Transverse colon (tissue), 4 donors: ENCODE results near the gene PGLYRP3. TPM values are rescaled to one million over a fixed set of nuclear protein-coding genes. Genes with fewer than 3 reads are reported as not detected.

Experiments used
- DNase-seq: peaks from one replicate; pipeline ENCODE4 v3.0.0-alpha.2; 2019
- H3K27ac ChIP-seq, 4 donors: fragments of 200-600 bp; sonication (generic); 2 replicates each; pipeline ENCODE4 v1.5.1; 2016 to 2018; ENCODE audit warnings: inconsistent platforms in 4 of 4
- H3K27me3 ChIP-seq: fragments of 200-600 bp; sonication (generic); 2 replicates; pipeline ENCODE4 v1.5.1; 2017; ENCODE audit warnings: inconsistent platforms
- H3K36me3 ChIP-seq, 4 donors: fragments of 200-600 bp; sonication (generic); 2 replicates each; pipeline ENCODE4 v1.5.1; 2017 to 2019; ENCODE audit warnings: inconsistent platforms in 4 of 4
- H3K4me1 ChIP-seq, 4 donors: fragments of 200-600 bp; sonication (generic); 2 replicates each; pipeline ENCODE4 v1.5.1; 2017 to 2020; ENCODE audit warnings: inconsistent platforms in 4 of 4
- H3K4me3 ChIP-seq, 4 donors: fragments of 200-600 bp; sonication (generic); 1 replicate in 1 of 4; 2 replicates in 3 of 4; pipeline versions ENCODE4 v1.5.1 to v1.6.1; 2017 to 2019; ENCODE audit warnings: inconsistent platforms in 4 of 4
- H3K9me3 ChIP-seq, 2 donors: fragments of 200-600 bp; sonication (generic); 2 replicates each; pipeline ENCODE4 v1.5.1; 2017 to 2019; ENCODE audit warnings: inconsistent platforms in 2 of 2
- CTCF ChIP-seq, 5 experiments: fragments of 200-600 bp in 3 of 5; fragments of 450-650 bp in 2 of 5; sonication (generic) in 3 of 5; IDR thresholded peaks; 1 replicate in 2 of 5; 2 replicates in 3 of 5; pipeline ENCODE4 v1.5.1; 2016 to 2017; ENCODE audit warnings: antibody characterized with exemption in 5 of 5, inconsistent platforms in 3 of 5, mild to moderate bottlenecking in 2 of 5, moderate library complexity in 1 of 5
- EP300 ChIP-seq: sonication (generic); formaldehyde crosslinking; IDR thresholded peaks from one replicate; pipeline ENCODE4 v1.6.1; 2017; ENCODE audit warnings: antibody characterized with exemption, low read depth
- POLR2A ChIP-seq: fragments of 450-650 bp; IDR thresholded peaks from one replicate; pipeline ENCODE4 v1.6.1; 2016; ENCODE audit warnings: antibody characterized with exemption, mild to moderate bottlenecking, moderate library complexity
- POLR2AphosphoS5 ChIP-seq, 3 donors: sonication (generic); formaldehyde crosslinking; IDR thresholded peaks; one replicate each; pipeline ENCODE4 v1.6.1; 2016; ENCODE audit warnings: antibody characterized with exemption in 3 of 3
- WGBS, 2 donors: methylation state at CpG; one replicate each; pipeline ENCODE4 v1.1.5; 2018; ENCODE audit warnings: low coverage in 1 of 2; 5-methylcytosine and 5-hydroxymethylcytosine counted together
- in situ Hi-C, 4 donors: fragments of 200-750 bp; cut with MboI; loops; one replicate each; pipeline versions ENCODE4 v1.15.0 to v1.15.1; 2017; ENCODE audit warnings: low sequenced_read_pairs in 3 of 4, low pct_ligation_motif_present in 1 of 4, low pct_unique_long_range_greater_than_20kb in 1 of 4
- intact Hi-C: fragments of 100-400 bp; cut with DNase I; formaldehyde crosslinking; loops from one replicate; pipeline ENCODE4 v1.15.1; 2023; ENCODE audit warnings: low total_unique reads
- total RNA-seq, 4 donors: library from RNA; depleted of rRNA; stranded (reverse); fragments of >200 nt; gene quantifications; one replicate each; pipeline ENCODE4 v1.1.0, GENCODE V29; 2016

Gene PGLYRP3
- total RNA-seq, 4 donors from 2014 or later = not detected

DNA sequence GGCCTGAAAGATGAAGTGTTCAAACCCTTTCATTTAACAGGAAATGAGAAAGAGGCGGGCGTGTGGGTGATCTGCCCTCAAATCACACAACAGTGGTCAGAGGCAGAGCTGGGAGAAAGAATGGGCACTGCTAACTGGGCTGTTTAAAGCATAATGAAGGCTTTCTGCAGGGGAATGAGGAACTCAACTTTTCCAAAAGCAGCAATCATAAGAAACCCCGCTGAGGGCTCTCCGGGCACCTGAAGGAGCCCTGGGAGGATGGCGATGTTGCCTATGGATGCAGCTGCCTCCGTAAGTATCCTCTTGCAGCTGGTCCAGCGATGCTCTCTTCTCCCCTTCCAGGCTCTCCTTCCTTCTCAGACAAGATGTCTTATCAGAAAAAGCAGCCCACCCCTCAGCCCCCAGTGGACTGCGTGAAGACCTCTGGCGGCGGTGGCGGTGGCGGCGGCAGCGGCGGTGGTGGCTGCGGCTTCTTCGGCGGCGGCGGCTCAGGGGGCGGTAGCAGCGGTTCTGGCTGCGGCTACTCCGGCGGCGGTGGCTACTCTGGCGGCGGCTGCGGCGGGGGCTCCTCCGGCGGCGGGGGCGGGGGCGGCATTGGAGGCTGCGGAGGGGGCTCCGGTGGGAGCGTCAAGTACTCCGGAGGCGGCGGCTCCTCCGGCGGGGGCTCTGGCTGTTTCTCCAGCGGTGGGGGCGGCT is 52.0 kb downstream of the PGLYRP3 start:
- intact Hi-C loops (no loop called here), in situ Hi-C loops (no loop called here)
- H3K4me1 ChIP-seq = peaks cover 0 to 19% (median 9%) of the 10 kb centered on the region in 4 donors
- peak overlapping the region; percentile 7 to 55 (median 32) for H3K4me3 ChIP-seq
- no peaks in the 10 kb centered on the region for H3K9me3 ChIP-seq
- H3K36me3 ChIP-seq = no peaks in the 10 kb centered on the region
- TF ChIP-seq POLR2AphosphoS5 (IDR thresholded peaks at IDR 0.05) (no peak), CTCF (IDR thresholded peaks at IDR 0.05) (no peak), EP300 (no peak), POLR2A (no peak)
- no peak for DNase-seq
- no peak overlapping the region for H3K27ac ChIP-seq
- peaks cover 74% of the 10 kb centered on the region for H3K27me3 ChIP-seq
- WGBS, 2 donors = 43% methylated on average over 12 of the region's 45 CpGs; no CpG with 5 or more reads in 1 of the 2 donors

DNA sequence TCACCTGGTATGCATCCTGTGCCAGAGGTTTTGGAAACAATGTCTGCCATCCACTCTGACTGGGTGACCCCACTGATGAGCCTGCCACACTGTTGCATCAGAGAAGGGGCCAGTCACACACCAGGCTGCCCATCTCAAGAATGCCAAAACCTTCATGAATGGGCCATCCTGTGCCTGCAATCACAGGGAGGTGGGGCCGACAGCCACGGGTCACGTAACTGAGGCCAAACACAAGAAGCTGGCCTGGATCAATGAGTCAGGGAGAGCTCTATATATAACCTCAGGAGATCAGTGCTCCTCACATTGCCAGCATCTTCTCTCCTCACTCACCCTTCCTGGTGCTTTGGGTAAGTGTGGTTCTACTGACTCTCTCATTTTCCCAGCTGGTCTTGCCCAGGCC is 53.4 kb downstream of the PGLYRP3 start, which contains the start of gene LORICRIN:
TSS of gene LORICRIN (plus strand) at position 301 of the 400 bp plus-strand sequence. CDS start 1,263 bp downstream, outside the sequence.
- no peak for DNase-seq
- Histone ChIP-seq H3K36me3 (no peaks in the 10 kb centered on the region), H3K4me1 (peaks cover 0 to 19% (median 9%) of the 10 kb centered on the region in 4 donors), H3K27ac (no peak within 1 kb of the TSS), H3K4me3 (no peak within 1 kb of the TSS), H3K27me3 (peaks cover 60% of the 10 kb centered on the region), H3K9me3 (no peaks in the 10 kb centered on the region)
- 78% methylated on average over 3 of the region's 3 CpGs; no CpG with 5 or more reads in 1 of the 2 donors for WGBS, 2 donors
- in situ Hi-C loops = no loop called here
- intact Hi-C loops = no loop called here
- TF ChIP-seq EP300 (no peak), CTCF (IDR thresholded peaks at IDR 0.05) (no peak), POLR2AphosphoS5 (IDR thresholded peaks at IDR 0.05) (no peak), POLR2A (no peak)

DNA sequence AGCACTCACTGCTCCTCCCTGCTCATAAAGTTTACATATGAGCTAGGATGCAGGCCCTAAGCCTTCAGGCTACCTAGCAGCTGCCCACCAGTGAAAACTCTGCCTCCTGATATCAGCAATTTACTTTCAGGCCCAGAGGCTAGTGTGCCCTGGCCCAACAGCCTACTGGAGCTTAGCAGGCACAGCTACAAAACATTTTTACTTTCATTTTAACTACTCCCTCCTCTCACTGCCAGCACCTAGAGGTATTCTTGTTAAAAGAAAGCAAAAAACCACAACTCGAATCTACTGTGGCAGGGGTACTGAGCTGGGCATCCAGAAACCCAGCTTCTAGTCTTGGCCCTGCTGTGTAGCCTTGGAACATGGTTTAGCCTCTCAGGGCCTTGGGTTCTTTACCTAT is 59.1 kb downstream of the PGLYRP3 start:
- Histone ChIP-seq H3K4me3 (no peak overlapping the region), H3K9me3 (no peaks in the 10 kb centered on the region), H3K27me3 (peaks cover 6% of the 10 kb centered on the region), H3K36me3 (no peaks in the 10 kb centered on the region), H3K4me1 (no peaks in the 10 kb centered on the region), H3K27ac (no peak overlapping the region)
- in situ Hi-C loops (no loop called here), intact Hi-C loops (no loop called here)
- 35 to 50% methylated on average over 1 of the region's 1 CpG for WGBS, 2 donors
- DNase-seq = no peak
- no peak for TF ChIP-seq POLR2A
- no peak for TF ChIP-seq POLR2AphosphoS5 (IDR thresholded peaks at IDR 0.05)
- no peak for TF ChIP-seq CTCF (IDR thresholded peaks at IDR 0.05)
- TF ChIP-seq EP300 = no peak

DNA sequence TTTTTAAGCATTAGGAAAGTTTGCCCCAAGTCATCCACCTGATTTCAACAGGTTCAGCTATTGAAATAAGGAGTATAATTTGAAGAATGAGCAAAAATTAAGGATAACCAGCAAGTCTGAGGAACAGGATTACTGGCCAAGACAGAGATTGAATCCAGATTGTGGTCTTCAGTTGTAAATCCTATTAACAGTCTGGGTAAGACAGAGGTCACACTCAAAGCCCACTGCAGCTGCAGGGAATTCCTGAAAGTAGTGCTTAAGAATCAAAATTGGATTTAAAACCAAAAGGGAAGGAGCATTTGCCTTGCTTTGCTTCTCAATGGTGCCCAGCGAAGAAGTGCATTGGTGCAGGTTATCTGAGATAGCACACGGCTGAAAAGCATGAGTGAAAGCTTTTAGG is 59.7 kb downstream of the PGLYRP3 start:
- H3K4me3 ChIP-seq = no peak overlapping the region
- 50 to 92% methylated on average over 2 of the region's 2 CpGs for WGBS, 2 donors
- no peaks in the 10 kb centered on the region for H3K36me3 ChIP-seq
- no peak for TF ChIP-seq POLR2AphosphoS5 (IDR thresholded peaks at IDR 0.05)
- TF ChIP-seq CTCF (IDR thresholded peaks at IDR 0.05) = no peak
- TF ChIP-seq EP300 = no peak
- no peak for TF ChIP-seq POLR2A
- intact Hi-C loops = no loop called here
- H3K4me1 ChIP-seq = no peaks in the 10 kb centered on the region
- in situ Hi-C loops = no loop called here
- H3K9me3 ChIP-seq = no peaks in the 10 kb centered on the region
- H3K27me3 ChIP-seq = no peaks in the 10 kb centered on the region
- H3K27ac ChIP-seq = no peak overlapping the region
- DNase-seq = no peak
